Glutamatergic neuron (in vitro differentiated cells): ENCODE measurements around the gene AP4E1. TPM values are rescaled to one million over a fixed set of nuclear protein-coding genes. Genes with fewer than 3 reads are reported as not detected.

Experiments
- DNase-seq: peaks from one replicate; pipeline ENCODE4 v3.0.0; 2022
- H3K27ac Mint-ChIP-seq: one replicate; pipeline ENCODE4 v1.8.0; 2020; ENCODE audit warnings: mild to moderate bottlenecking, mixed read lengths, inconsistent platforms; ENCODE audit not compliant: unreplicated experiment
- H3K27me3 Mint-ChIP-seq: one replicate; pipeline ENCODE4 v1.8.0; 2020; ENCODE audit warnings: mild to moderate bottlenecking, moderate library complexity, mixed read lengths, inconsistent platforms; ENCODE audit not compliant: unreplicated experiment
- H3K36me3 Mint-ChIP-seq: one replicate; pipeline ENCODE4 v1.8.0; 2020; ENCODE audit warnings: mild to moderate bottlenecking, mixed read lengths, inconsistent platforms; ENCODE audit not compliant: unreplicated experiment
- H3K4me1 Mint-ChIP-seq: one replicate; pipeline ENCODE4 v1.8.0; 2020; ENCODE audit warnings: mild to moderate bottlenecking, low read depth, mixed read lengths, inconsistent platforms; ENCODE audit not compliant: unreplicated experiment
- H3K4me3 Mint-ChIP-seq: one replicate; pipeline ENCODE4 v1.8.0; 2020; ENCODE audit warnings: mild to moderate bottlenecking, mixed read lengths, inconsistent platforms; ENCODE audit not compliant: unreplicated experiment
- H3K9me3 Mint-ChIP-seq: one replicate; pipeline ENCODE4 v1.8.0; 2020; ENCODE audit warnings: mild to moderate bottlenecking, moderate library complexity, mixed read lengths, inconsistent platforms; ENCODE audit not compliant: unreplicated experiment
- CTCF ChIP-seq: fragments of 200-600 bp; sonication (generic); IDR thresholded peaks from one replicate; pipeline ENCODE4 v1.5.0; 2021; ENCODE audit not compliant: partially characterized antibody, unreplicated experiment
- total RNA-seq: library from RNA; stranded (reverse); fragmentation: NEBNext Ultra II Directional; extraction: Animal tissue kit (Norgen Biotek cat#: 25700); gene quantifications from one replicate; pipeline ENCODE4 v1.2.1, GENCODE V29; 2021; ENCODE audit not compliant: unreplicated experiment

The AP4E1 gene
- total RNA-seq, 1 donor from 2014 or later = 15.9 TPM

GRCh38 chr15:50993598-50993997 is 85.1 kb downstream of the AP4E1 start:
- Mint-ChIP-seq H3K27me3 (no peaks in the 10 kb centered on the region), H3K36me3 (no peaks in the 10 kb centered on the region), H3K9me3 (no peaks in the 10 kb centered on the region), H3K4me1 (no peaks in the 10 kb centered on the region), H3K27ac (no peak overlapping the region), H3K4me3 (no peak overlapping the region)
- TF ChIP-seq CTCF = no peak
- no peak for DNase-seq

DNA sequence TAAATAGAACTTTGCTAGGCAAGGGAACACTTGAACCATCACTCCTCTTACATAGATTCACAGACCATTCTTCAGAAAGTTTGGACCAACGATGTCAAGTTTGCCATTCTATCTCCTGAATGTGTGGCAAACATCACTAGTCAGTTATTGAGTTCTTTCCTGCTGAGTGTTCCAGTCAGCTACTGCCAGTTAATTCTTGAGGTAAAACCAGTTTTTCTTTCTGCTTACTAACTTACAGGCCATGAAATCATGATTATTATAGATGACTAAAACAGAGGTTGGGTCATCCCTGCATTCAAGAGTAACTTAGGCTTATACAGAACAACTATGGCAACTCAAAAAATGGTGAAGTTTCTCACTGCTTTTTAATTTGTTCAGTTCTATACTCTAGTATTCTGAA is 88.2 kb downstream of the AP4E1 start:
- Mint-ChIP-seq H3K36me3 (no peaks in the 10 kb centered on the region), H3K9me3 (no peaks in the 10 kb centered on the region), H3K4me3 (no peak overlapping the region), H3K4me1 (no peaks in the 10 kb centered on the region), H3K27me3 (no peaks in the 10 kb centered on the region), H3K27ac (no peak overlapping the region)
- TF ChIP-seq CTCF = no peak
- no peak for DNase-seq

DNA sequence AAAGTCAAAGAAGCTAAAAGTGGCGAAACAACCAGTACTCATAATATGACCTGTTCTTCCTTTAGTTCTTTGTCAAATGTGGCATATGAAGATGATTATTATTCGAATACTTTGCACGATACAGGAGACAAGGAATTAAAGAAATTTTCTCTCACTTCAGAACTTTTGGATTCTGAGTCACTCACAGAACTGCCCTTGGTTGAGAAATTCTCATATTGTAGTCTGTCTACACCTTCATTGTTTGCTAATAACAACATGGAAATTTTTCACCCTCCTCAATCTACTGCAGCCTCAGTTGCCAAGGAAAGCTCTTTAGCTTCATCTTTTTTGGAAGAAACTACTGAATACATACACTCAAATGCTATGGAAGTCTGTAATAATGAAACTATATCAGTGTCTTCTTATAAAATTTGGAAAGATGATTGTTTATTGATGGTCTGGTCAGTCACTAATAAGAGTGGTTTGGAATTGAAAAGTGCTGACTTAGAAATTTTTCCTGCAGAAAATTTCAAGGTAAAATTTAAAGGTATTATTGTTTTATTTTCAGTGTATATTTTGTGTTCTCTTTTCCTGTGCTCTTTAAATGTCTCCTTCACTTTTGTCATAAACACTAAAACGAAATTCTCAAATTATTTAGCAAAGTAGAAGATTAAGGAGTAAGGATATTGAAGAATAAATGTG is 89.0 kb downstream of the AP4E1 start:
- no peaks in the 10 kb centered on the region for H3K4me1 Mint-ChIP-seq
- H3K9me3 Mint-ChIP-seq = no peaks in the 10 kb centered on the region
- TF ChIP-seq CTCF = no peak
- H3K36me3 Mint-ChIP-seq = peaks cover 4% of the 10 kb centered on the region
- no peak for DNase-seq
- no peak overlapping the region for H3K27ac Mint-ChIP-seq
- no peaks in the 10 kb centered on the region for H3K27me3 Mint-ChIP-seq
- no peak overlapping the region for H3K4me3 Mint-ChIP-seq

DNA sequence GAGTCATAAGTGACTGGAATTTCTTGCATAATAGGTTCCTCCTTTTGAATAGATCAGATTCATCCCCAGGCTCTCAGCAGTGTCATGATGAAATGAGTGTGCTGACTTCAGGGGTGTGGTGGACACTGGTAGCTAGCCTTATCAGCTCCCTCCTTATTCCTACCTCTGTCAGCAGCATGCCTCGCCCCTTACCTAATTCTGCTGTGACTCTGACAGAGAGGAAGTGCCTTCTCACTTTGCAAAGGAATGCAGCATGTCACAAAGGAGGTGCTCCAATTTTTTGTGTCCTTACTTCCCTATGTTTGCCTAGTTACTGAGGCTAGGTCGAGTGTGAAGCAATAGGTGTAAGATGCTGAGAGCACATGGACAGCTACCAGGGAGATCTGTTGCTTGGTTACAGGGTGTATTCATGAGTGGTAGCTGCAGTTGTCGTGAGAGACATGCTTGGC is 95.6 kb downstream of the AP4E1 start:
- Mint-ChIP-seq H3K4me3 (no peak overlapping the region), H3K36me3 (peaks cover 22% of the 10 kb centered on the region), H3K27ac (no peak overlapping the region), H3K4me1 (no peaks in the 10 kb centered on the region), H3K9me3 (peaks cover 3% of the 10 kb centered on the region), H3K27me3 (peaks cover 2% of the 10 kb centered on the region)
- no peak for DNase-seq
- no peak for TF ChIP-seq CTCF

DNA sequence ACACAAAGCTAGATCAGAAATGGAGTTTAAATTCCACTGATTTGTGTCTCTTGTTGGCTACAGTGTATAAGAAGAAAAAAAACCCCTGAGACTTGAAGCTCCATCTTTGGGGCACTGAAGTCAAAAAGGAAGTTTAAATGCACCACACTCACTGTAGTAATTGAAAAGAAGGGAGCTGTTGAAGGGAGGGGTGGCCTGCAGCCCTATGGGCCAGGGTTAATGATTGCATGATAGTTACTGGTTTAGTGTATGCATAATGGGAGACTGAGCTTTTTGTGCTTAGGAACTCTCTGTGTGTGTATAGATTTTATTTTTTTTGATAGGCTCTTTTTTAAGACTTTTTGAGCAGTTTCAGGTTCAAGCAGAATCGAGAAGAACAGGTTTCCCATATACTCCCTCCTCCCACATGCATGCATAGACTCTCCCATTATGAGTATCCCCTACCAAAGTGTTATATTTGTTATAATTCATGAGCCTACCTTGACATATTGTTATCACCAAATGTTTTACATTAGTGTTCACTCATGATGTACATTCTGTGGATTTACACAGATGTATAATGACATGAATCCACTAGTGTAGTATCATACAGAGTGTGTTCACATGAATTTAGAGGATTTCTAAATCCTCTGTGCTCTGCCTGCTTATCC is 98.0 kb downstream of the AP4E1 start:
- no peak for TF ChIP-seq CTCF
- H3K4me1 Mint-ChIP-seq = no peaks in the 10 kb centered on the region
- no peak overlapping the region for H3K4me3 Mint-ChIP-seq
- DNase-seq = no peak
- peaks cover 3% of the 10 kb centered on the region for H3K9me3 Mint-ChIP-seq
- no peak overlapping the region for H3K27ac Mint-ChIP-seq
- H3K36me3 Mint-ChIP-seq = peaks cover 22% of the 10 kb centered on the region
- H3K27me3 Mint-ChIP-seq = peaks cover 2% of the 10 kb centered on the region
